Measurements from ENCODE around the gene A2M.

The A2M gene

GRCh38 chr12:9103050-9103849 is 12.5 kb downstream of the A2M start (continued):
- TF ChIP-seq ZNF488 (tag by site-specific recombination; IDR thresholded peaks at IDR 0.05) (no peak), HOXA7 (CRISPR knock-in tag; IDR thresholded peaks at IDR 0.05; ENCODE audit: borderline replicate concordance) (no peak), ZNF391 (tag by site-specific recombination; IDR thresholded peaks at IDR 0.05; ENCODE audit: borderline replicate concordance, low read depth) (no peak)

- Histone ChIP-seq H3K4me1 (ENCODE audit: control insufficient read depth, insufficient read depth, low read length) (no peaks in the 10 kb centered on the region), H3K9me3 (ENCODE audit: control insufficient read depth, insufficient read depth, low read depth, low read length) (no peaks in the 10 kb centered on the region), H3K27ac (ENCODE audit: extremely low read depth, low read depth, low read length) (no peak overlapping the region), H3K36me3 (ENCODE audit: control insufficient read depth in 2 of 2, insufficient read depth in 1 of 2, low read length in 2 of 2) (no peaks in the 10 kb centered on the region), H3K4me3 (ENCODE audit: low read depth, low read length) (no peak overlapping the region)
- TF ChIP-seq ZBTB20 (tag by site-specific recombination; IDR thresholded peaks at IDR 0.05) (no peak), KLF8 (tag by site-specific recombination; IDR thresholded peaks at IDR 0.05) (no peak), ZNF37A (tag by site-specific recombination; IDR thresholded peaks at IDR 0.05) (no peak), KLF9 (tag by site-specific recombination; IDR thresholded peaks at IDR 0.05; ENCODE audit: low read depth) (no peak), ZNF585B (tag by site-specific recombination; IDR thresholded peaks at IDR 0.05) (no peak), ZNF488 (tag by site-specific recombination; IDR thresholded peaks at IDR 0.05) (no peak), ZNF214 (tag by site-specific recombination; IDR thresholded peaks at IDR 0.05; ENCODE audit: borderline replicate concordance) (no peak), ZNF114 (tag by site-specific recombination; IDR thresholded peaks at IDR 0.05) (no peak), ZSCAN16 (tag by site-specific recombination; IDR thresholded peaks at IDR 0.05) (no peak), ZNF174 (tag by site-specific recombination; IDR thresholded peaks at IDR 0.05) (no peak), KLF7 (tag by site-specific recombination; IDR thresholded peaks at IDR 0.05; ENCODE audit: borderline replicate concordance) (no peak), ZBTB17 (tag by site-specific recombination; IDR thresholded peaks at IDR 0.05) (no peak), ZIC2 (tag by site-specific recombination; IDR thresholded peaks at IDR 0.05) (no peak), TRIM28 (IDR thresholded peaks at IDR 0.05; ENCODE audit: borderline replicate concordance, low read length) (no peak), ZNF473 (tag by site-specific recombination; IDR thresholded peaks at IDR 0.05) (no peak), MYNN (tag by site-specific recombination; IDR thresholded peaks at IDR 0.05; ENCODE audit: borderline replicate concordance) (no peak), ZBTB21 (tag by site-specific recombination; IDR thresholded peaks at IDR 0.05) (no peak), ZNF677 (tag by site-specific recombination; IDR thresholded peaks at IDR 0.05) (no peak), ZNF404 (tag by site-specific recombination; IDR thresholded peaks at IDR 0.05) (no peak), ZNF76 (tag by site-specific recombination; IDR thresholded peaks at IDR 0.05; ENCODE audit: borderline replicate concordance, low read depth) (no peak)
- CTCF ChIA-PET: interaction anchor here (1.3 kb wide), 1 partner anchor 53 kb away, joined by 3 read pairs; no protein-coding TSS in a partner anchor
- POLR2A ChIA-PET: no interaction called here
These were observed 14.6 kb downstream of the A2M start for GRCh38 chr12:9101018-9101687.

Data from HEK293 (cell line).